HEK293 (cell line): ENCODE measurements around the gene SMIM38.

Source experiments
- CTCF ChIA-PET: fragments of 350-600 bp; formaldehyde crosslinking; extraction: SDS; loops from one replicate; lab custom pipeline; 2021; ENCODE audit warnings: antibody characterized with exemption; lab: Yijun Ruan, JAX
- POLR2A ChIA-PET: fragments of 300-600 bp; formaldehyde crosslinking; extraction: SDS; loops from one replicate; lab custom pipeline; 2020; ENCODE audit warnings: antibody characterized with exemption, inconsistent platforms; lab: Yijun Ruan, JAX
- H3K27ac ChIP-seq: fragments of 200-500 bp; sonication (Bioruptor generic); 2 replicates; pipeline ENCODE4 v1.5.1; 2014; ENCODE audit warnings: low read depth, low read length, control low read depth, inconsistent platforms; ENCODE audit errors: extremely low read depth
- H3K36me3 ChIP-seq, 2 experiments: fragments of 200-500 bp in 1 of 2; sonication (Bioruptor generic) in 1 of 2; 1 replicate in 1 of 2; 2 replicates in 1 of 2; pipeline ENCODE4 v1.5.1; 2014 to 2017; ENCODE audit warnings: inconsistent platforms in 2 of 2, low read length in 2 of 2; ENCODE audit not compliant: control insufficient read depth in 2 of 2, insufficient read depth in 1 of 2
- H3K4me1 ChIP-seq: fragments of 200-500 bp; sonication (Bioruptor generic); 2 replicates; pipeline ENCODE4 v1.5.1; 2014; ENCODE audit warnings: mild to moderate bottlenecking, low read length, inconsistent platforms; ENCODE audit not compliant: control insufficient read depth, insufficient read depth
- H3K4me3 ChIP-seq: 2 replicates; pipeline ENCODE4 v1.5.1; 2011; ENCODE audit warnings: low read depth, mild to moderate bottlenecking, control low read depth, low read length, moderate library complexity
- H3K9me3 ChIP-seq: fragments of 200-500 bp; sonication (Bioruptor generic); 2 replicates; pipeline ENCODE4 v1.5.1; 2014; ENCODE audit warnings: low read depth, low read length, inconsistent platforms; ENCODE audit not compliant: control insufficient read depth, insufficient read depth
- ELK4 ChIP-seq: IDR thresholded peaks from 2 replicates; pipeline ENCODE4 v1.6.1; 2011; ENCODE audit warnings: mild to moderate bottlenecking, low read depth, low read length, borderline replicate concordance
- GLI2 ChIP-seq: fragments of 450-650 bp; formaldehyde crosslinking; IDR thresholded peaks from 2 replicates; pipeline ENCODE4; 2017; ENCODE audit warnings: missing biosample characterization, missing genetic modification characterization, low read depth, borderline replicate concordance
- GLIS1 ChIP-seq: fragments of 450-650 bp; formaldehyde crosslinking; IDR thresholded peaks from 2 replicates; pipeline ENCODE4 v1.5.1; 2016; ENCODE audit warnings: missing biosample characterization, missing genetic modification characterization
- OVOL3 ChIP-seq: fragments of 450-650 bp; formaldehyde crosslinking; IDR thresholded peaks from 2 replicates; pipeline ENCODE4 v1.5.1; 2016; ENCODE audit warnings: missing biosample characterization, missing genetic modification characterization
- ZBTB11 ChIP-seq: fragments of 450-650 bp; formaldehyde crosslinking; conservative IDR thresholded peaks from 2 replicates; pipeline ENCODE4 v1.5.1; 2016; ENCODE audit warnings: low read depth, missing biosample characterization, missing genetic modification characterization
- ZBTB7A ChIP-seq: fragments of 450-650 bp; formaldehyde crosslinking; IDR thresholded peaks from 2 replicates; pipeline ENCODE4 v1.5.1; 2016; ENCODE audit warnings: low read depth, missing biosample characterization, missing genetic modification characterization
- ZNF10 ChIP-seq: fragments of 450-650 bp; formaldehyde crosslinking; IDR thresholded peaks from 2 replicates; pipeline ENCODE4 v1.5.1; 2017; ENCODE audit warnings: missing biosample characterization, missing genetic modification characterization
- ZNF114 ChIP-seq: fragments of 450-650 bp; formaldehyde crosslinking; IDR thresholded peaks from 2 replicates; pipeline ENCODE4 v1.5.0; 2017; ENCODE audit warnings: missing biosample characterization, missing genetic modification characterization
- ZNF132 ChIP-seq: fragments of 450-650 bp; formaldehyde crosslinking; IDR thresholded peaks from 2 replicates; pipeline ENCODE4 v1.5.1; 2017; ENCODE audit warnings: missing biosample characterization, missing genetic modification characterization, borderline replicate concordance
- ZNF138 ChIP-seq: fragments of 450-650 bp; formaldehyde crosslinking; IDR thresholded peaks from 2 replicates; pipeline ENCODE4 v1.5.1; 2016; ENCODE audit warnings: missing biosample characterization, missing genetic modification characterization, borderline replicate concordance
- ZNF157 ChIP-seq: fragments of 450-650 bp; formaldehyde crosslinking; IDR thresholded peaks from 2 replicates; pipeline ENCODE4 v1.5.1; 2016; ENCODE audit warnings: missing biosample characterization, missing genetic modification characterization
- ZNF16 ChIP-seq: fragments of 450-650 bp; formaldehyde crosslinking; IDR thresholded peaks from 2 replicates; pipeline ENCODE4 v1.5.1; 2016; ENCODE audit warnings: low read depth, missing biosample characterization, missing genetic modification characterization
- ZNF211 ChIP-seq: fragments of 450-650 bp; formaldehyde crosslinking; IDR thresholded peaks from 2 replicates; pipeline ENCODE4 v1.5.1; 2016; ENCODE audit warnings: low read depth, missing biosample characterization, missing genetic modification characterization
- ZNF248 ChIP-seq: fragments of 450-650 bp; formaldehyde crosslinking; IDR thresholded peaks from 2 replicates; pipeline ENCODE4 v1.5.1; 2017; ENCODE audit warnings: missing biosample characterization, missing genetic modification characterization
- ZNF292 ChIP-seq: fragments of 450-650 bp; formaldehyde crosslinking; IDR thresholded peaks from 2 replicates; pipeline ENCODE4 v1.5.1; 2016; ENCODE audit warnings: low read depth, missing biosample characterization, missing genetic modification characterization, borderline replicate concordance
- ZNF311 ChIP-seq: fragments of 450-650 bp; formaldehyde crosslinking; IDR thresholded peaks from 2 replicates; pipeline ENCODE4 v1.5.1; 2017; ENCODE audit warnings: missing biosample characterization, missing genetic modification characterization, borderline replicate concordance
- ZNF544 ChIP-seq: fragments of 450-650 bp; formaldehyde crosslinking; IDR thresholded peaks from 2 replicates; pipeline ENCODE4 v1.5.0; 2017; ENCODE audit warnings: missing biosample characterization, missing genetic modification characterization
- ZNF623 ChIP-seq: fragments of 450-650 bp; formaldehyde crosslinking; IDR thresholded peaks from 2 replicates; pipeline ENCODE4 v1.5.1; 2016; ENCODE audit warnings: missing biosample characterization, missing genetic modification characterization
- ZNF677 ChIP-seq: fragments of 450-650 bp; IDR thresholded peaks from 2 replicates; pipeline ENCODE4 v1.5.0; 2018; ENCODE audit warnings: missing biosample characterization, mild to moderate bottlenecking, missing genetic modification characterization, moderate library complexity
- ZNF747 ChIP-seq: fragments of 450-650 bp; formaldehyde crosslinking; IDR thresholded peaks from 2 replicates; pipeline ENCODE4 v1.5.1; 2016; ENCODE audit warnings: missing biosample characterization, missing genetic modification characterization
- ZNF76 ChIP-seq: fragments of 450-650 bp; formaldehyde crosslinking; IDR thresholded peaks from 2 replicates; pipeline ENCODE4; 2016; ENCODE audit warnings: low read depth, missing biosample characterization, missing genetic modification characterization, borderline replicate concordance
- ZNF791 ChIP-seq: fragments of 450-650 bp; formaldehyde crosslinking; IDR thresholded peaks from 2 replicates; pipeline ENCODE4 v1.5.1; 2016; ENCODE audit warnings: missing biosample characterization, missing genetic modification characterization
- ZNF792 ChIP-seq: fragments of 450-650 bp; formaldehyde crosslinking; IDR thresholded peaks from 2 replicates; pipeline ENCODE4 v1.5.1; 2016; ENCODE audit warnings: missing biosample characterization, missing genetic modification characterization
- ZNF830 ChIP-seq: fragments of 450-650 bp; IDR thresholded peaks from 2 replicates; pipeline ENCODE4 v1.5.0; 2018; ENCODE audit warnings: missing biosample characterization, missing genetic modification characterization, low read depth, mild to moderate bottlenecking, moderate library complexity
- TF ChIP-seq, protein P1 (sequence below): fragments of 450-650 bp; formaldehyde crosslinking; IDR thresholded peaks from 2 replicates; pipeline ENCODE4 v1.5.0; 2017; ENCODE audit warnings: missing biosample characterization, missing genetic modification characterization, borderline replicate concordance
- TF ChIP-seq, protein P2 (sequence below): fragments of 450-650 bp; formaldehyde crosslinking; IDR thresholded peaks from 2 replicates; pipeline ENCODE4; 2016; ENCODE audit warnings: missing biosample characterization, missing genetic modification characterization

SMIM38 gene

GRCh38 chr11:69203901-69204245 lies 48.1 kb downstream of the SMIM38 start (continued):
- no peak for TF ChIP-seq ZBTB11 (tag by site-specific recombination)
- no peak for TF ChIP-seq ZNF114 (tag by site-specific recombination)
- TF ChIP-seq, protein P1, sequence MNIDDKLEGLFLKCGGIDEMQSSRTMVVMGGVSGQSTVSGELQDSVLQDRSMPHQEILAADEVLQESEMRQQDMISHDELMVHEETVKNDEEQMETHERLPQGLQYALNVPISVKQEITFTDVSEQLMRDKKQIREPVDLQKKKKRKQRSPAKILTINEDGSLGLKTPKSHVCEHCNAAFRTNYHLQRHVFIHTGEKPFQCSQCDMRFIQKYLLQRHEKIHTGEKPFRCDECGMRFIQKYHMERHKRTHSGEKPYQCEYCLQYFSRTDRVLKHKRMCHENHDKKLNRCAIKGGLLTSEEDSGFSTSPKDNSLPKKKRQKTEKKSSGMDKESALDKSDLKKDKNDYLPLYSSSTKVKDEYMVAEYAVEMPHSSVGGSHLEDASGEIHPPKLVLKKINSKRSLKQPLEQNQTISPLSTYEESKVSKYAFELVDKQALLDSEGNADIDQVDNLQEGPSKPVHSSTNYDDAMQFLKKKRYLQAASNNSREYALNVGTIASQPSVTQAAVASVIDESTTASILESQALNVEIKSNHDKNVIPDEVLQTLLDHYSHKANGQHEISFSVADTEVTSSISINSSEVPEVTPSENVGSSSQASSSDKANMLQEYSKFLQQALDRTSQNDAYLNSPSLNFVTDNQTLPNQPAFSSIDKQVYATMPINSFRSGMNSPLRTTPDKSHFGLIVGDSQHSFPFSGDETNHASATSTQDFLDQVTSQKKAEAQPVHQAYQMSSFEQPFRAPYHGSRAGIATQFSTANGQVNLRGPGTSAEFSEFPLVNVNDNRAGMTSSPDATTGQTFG (tag by site-specific recombination) = no peak
- TF ChIP-seq ZNF211 (tag by site-specific recombination) = no peak
- TF ChIP-seq ZNF16 (tag by site-specific recombination) = no peak
- no peak for TF ChIP-seq ZNF292 (tag by site-specific recombination)
- no peak for TF ChIP-seq ZNF248 (tag by site-specific recombination)
- no peak for TF ChIP-seq ZNF311 (tag by site-specific recombination)
- TF ChIP-seq ZNF791 = no peak
- no peak for TF ChIP-seq ZNF623 (tag by site-specific recombination)
- TF ChIP-seq ZNF544 (tag by site-specific recombination) = no peak
- no peak for TF ChIP-seq ZNF830 (tag by site-specific recombination)
- no peak for TF ChIP-seq ZNF792 (tag by site-specific recombination)
- TF ChIP-seq, all 188 proteins: peak for 0

- ChIA-PET POLR2A (no interaction called here), CTCF (no interaction called here)
- Histone ChIP-seq H3K27ac (no peak overlapping the region), H3K36me3 (no peaks in the 10 kb centered on the region), H3K4me1 (no peaks in the 10 kb centered on the region), H3K4me3 (no peak overlapping the region), H3K9me3 (no peaks in the 10 kb centered on the region)
- TF ChIP-seq ZNF132 (tag by site-specific recombination) = no peak
- no peak for TF ChIP-seq ZNF747 (tag by site-specific recombination)
- no peak for TF ChIP-seq GLIS1 (tag by site-specific recombination)
- no peak for TF ChIP-seq ZNF76 (tag by site-specific recombination)
- no peak for TF ChIP-seq ZNF248 (tag by site-specific recombination)
- TF ChIP-seq ZBTB7A = no peak
- TF ChIP-seq, protein P2, sequence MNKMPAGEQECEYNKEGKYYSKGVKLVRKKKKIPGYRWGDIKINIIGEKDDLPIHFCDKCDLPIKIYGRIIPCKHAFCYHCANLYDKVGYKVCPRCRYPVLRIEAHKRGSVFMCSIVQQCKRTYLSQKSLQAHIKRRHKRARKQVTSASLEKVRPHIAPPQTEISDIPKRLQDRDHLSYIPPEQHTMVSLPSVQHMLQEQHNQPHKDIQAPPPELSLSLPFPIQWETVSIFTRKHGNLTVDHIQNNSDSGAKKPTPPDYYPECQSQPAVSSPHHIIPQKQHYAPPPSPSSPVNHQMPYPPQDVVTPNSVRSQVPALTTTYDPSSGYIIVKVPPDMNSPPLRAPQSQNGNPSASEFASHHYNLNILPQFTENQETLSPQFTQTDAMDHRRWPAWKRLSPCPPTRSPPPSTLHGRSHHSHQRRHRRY = no peak
- TF ChIP-seq ZNF830 (tag by site-specific recombination) = no peak
- no peak for TF ChIP-seq GLI2 (tag by site-specific recombination)
- TF ChIP-seq ZNF10 = no peak
- TF ChIP-seq, protein P1 (tag by site-specific recombination) = no peak
- TF ChIP-seq ZNF138 (tag by site-specific recombination) = no peak
- TF ChIP-seq OVOL3 = no peak
- TF ChIP-seq ZNF677 (tag by site-specific recombination) = no peak
- TF ChIP-seq ELK4 = no peak
- TF ChIP-seq ZNF157 (tag by site-specific recombination) = no peak
Observed at GRCh38 chr11:69204246-69204940, 48.7 kb downstream of the SMIM38 start.
